NB4 (cell line): ENCODE measurements around the gene MBD6.
"Not testable (repeated sequence)": the region's sequence is repeated elsewhere in the genome, so short reads cannot be mapped to it uniquely, and the experiment has no call there.

Experiments
- DNase-seq: peaks from one replicate; pipeline ENCODE4 v3.0.0; 2010; ENCODE audit warnings: low read depth
- H3K4me3 ChIP-seq: one replicate; pipeline ENCODE4 v1.5.1; 2011; ENCODE audit warnings: mild to moderate bottlenecking, low read depth, low read length, moderate library complexity
- MYC ChIP-seq: IDR thresholded peaks from 2 replicates; pipeline ENCODE4 v1.6.1; 2011; ENCODE audit warnings: low read depth, low read length
- POLR2A ChIP-seq: IDR thresholded peaks from 2 replicates; pipeline ENCODE4 v1.6.1; 2011; ENCODE audit warnings: mild to moderate bottlenecking; ENCODE audit not compliant: insufficient read length; ENCODE audit errors: extremely low read depth
- TF ChIP-seq, protein P1 (sequence below): IDR thresholded peaks from one replicate; pipeline ENCODE4 v1.5.1; 2012; ENCODE audit warnings: low read depth, low read length
- TF ChIP-seq, protein P2 (sequence below): IDR thresholded peaks from 2 replicates; pipeline ENCODE4 v1.6.1; 2011; ENCODE audit warnings: low read depth, low read length

Gene MBD6

DNA sequence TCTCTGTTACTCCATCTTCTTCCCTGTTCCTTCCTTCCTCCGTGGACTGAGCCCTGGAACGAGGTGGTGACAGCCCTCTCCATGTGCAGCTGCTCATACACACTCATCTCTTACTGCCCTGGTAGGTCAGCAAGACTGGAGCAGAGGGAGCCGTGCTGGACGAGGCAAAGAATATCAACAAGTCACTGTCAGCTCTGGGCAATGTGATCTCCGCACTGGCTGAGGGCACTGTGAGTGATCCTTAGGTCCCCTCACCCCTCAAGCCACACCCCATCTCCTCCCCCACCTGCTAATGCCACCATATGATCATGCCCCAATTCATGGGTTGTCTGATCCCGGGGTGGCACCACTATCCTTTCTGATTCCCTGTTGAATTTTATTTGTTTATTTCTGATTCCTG lies 46.2 kb downstream of the MBD6 start:
- DNase-seq = no peak
- no peak overlapping the region for H3K4me3 ChIP-seq
- TF ChIP-seq POLR2A (no peak), MYC (no peak)
- TF ChIP-seq, protein P1, sequence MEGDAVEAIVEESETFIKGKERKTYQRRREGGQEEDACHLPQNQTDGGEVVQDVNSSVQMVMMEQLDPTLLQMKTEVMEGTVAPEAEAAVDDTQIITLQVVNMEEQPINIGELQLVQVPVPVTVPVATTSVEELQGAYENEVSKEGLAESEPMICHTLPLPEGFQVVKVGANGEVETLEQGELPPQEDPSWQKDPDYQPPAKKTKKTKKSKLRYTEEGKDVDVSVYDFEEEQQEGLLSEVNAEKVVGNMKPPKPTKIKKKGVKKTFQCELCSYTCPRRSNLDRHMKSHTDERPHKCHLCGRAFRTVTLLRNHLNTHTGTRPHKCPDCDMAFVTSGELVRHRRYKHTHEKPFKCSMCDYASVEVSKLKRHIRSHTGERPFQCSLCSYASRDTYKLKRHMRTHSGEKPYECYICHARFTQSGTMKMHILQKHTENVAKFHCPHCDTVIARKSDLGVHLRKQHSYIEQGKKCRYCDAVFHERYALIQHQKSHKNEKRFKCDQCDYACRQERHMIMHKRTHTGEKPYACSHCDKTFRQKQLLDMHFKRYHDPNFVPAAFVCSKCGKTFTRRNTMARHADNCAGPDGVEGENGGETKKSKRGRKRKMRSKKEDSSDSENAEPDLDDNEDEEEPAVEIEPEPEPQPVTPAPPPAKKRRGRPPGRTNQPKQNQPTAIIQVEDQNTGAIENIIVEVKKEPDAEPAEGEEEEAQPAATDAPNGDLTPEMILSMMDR = no peak
- TF ChIP-seq, protein P2, sequence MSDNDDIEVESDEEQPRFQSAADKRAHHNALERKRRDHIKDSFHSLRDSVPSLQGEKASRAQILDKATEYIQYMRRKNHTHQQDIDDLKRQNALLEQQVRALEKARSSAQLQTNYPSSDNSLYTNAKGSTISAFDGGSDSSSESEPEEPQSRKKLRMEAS = no peak

DNA sequence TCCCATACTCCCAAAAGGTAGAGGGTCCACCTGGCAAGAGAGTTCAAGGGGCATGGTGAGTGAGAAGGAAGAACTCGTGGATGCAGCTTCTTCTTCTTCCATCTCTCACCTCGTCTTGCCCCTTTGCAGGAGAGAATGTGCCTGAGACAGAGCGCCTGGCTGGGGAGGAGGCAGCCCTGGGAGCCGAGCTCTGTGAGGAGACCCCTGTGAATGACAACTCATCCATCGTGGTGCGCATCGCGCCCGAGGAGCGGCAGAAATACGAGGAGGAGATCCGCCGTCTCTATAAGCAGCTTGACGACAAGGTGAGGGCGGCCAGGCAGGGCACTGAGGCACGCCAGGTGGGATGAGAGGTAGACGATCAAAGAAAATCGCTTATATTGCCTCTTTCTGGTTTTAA lies 47.2 kb downstream of the MBD6 start:
- no peak for DNase-seq
- TF ChIP-seq, protein P2 = no peak
- TF ChIP-seq MYC = no peak
- TF ChIP-seq, protein P1 = no peak
- no peak for TF ChIP-seq POLR2A
- no peak overlapping the region for H3K4me3 ChIP-seq

DNA sequence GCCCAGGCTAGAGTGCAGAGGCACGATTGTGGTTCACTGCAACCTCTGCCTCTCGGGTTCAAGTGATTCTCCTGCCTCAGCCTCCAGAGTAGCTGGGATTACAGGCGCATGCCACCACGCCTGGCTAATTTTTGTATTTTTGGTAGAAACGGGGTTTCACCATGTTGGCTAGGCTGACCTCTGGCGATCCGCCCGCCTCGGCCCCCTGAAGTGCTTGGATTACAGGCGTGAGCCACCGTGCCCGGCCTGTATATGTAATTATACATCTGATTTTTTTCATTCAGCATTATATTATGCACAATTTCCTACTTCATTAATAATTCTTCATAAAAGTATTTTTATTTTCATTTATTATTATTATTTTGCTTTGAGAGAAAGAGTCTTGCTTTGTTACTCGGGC lies 47.8 kb downstream of the MBD6 start:
- not testable (repeated sequence) for DNase-seq, H3K4me3 ChIP-seq

DNA sequence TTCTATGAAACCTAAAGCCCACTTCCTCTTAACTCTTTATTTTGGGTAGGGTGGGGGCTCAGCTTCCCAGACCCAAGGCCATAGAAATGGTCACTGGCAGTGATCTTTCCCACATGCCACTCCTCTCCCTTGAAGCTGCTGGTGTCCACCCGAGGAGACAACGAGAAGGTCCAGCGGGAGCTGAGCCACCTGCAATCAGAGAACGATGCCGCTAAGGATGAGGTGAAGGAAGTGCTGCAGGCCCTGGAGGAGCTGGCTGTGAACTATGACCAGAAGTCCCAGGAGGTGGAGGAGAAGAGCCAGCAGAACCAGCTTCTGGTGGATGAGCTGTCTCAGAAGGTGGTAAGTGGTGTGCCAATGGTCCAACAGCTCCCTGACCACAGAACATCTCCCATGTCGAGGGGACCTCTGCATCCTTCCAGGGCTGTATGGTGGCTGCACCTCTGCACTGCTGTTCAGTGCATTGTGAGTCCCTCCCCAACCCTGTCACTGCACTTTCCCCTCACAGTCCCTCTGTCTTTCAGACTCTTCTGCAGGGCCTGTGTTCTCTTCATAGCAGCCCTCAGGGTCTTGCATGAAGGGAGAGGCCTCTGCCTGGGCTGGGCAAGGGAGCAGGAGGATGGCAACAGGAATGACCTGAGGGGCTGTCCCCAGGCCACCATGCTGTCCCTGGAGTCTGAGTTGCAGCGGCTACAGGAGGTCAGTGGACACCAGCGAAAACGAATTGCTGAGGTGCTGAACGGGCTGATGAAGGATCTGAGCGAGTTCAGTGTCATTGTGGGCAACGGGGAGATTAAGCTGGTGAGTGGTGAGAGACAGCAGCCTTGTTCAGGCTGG lies 49.5 kb downstream of the MBD6 start:
- no peak overlapping the region for H3K4me3 ChIP-seq
- DNase-seq = no peak
- TF ChIP-seq, protein P1 = no peak
- TF ChIP-seq POLR2A = no peak
- TF ChIP-seq, protein P2 = no peak
- TF ChIP-seq MYC = no peak

DNA sequence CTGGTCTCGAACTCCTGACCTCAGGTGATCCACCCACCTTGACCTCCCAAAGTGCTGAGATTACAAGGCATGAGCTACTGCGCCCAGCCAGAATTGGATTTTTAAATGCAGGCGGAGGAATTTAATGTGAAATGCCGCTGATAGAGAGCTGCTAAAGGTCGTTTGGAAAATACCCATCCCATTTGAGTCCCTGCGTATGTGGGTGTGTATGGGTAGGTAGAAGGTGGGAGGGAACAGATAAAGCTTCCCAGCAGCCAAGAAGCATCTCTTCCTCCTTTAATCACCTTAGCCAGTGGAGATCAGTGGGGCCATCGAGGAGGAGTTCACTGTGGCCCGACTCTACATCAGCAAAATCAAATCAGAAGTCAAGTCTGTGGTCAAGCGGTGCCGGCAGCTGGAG lies 52.2 kb downstream of the MBD6 start:
- TF ChIP-seq, protein P1 = no peak
- TF ChIP-seq POLR2A = no peak
- no peak for TF ChIP-seq MYC
- TF ChIP-seq, protein P2 = no peak
- H3K4me3 ChIP-seq = no peak overlapping the region
- no peak for DNase-seq

DNA sequence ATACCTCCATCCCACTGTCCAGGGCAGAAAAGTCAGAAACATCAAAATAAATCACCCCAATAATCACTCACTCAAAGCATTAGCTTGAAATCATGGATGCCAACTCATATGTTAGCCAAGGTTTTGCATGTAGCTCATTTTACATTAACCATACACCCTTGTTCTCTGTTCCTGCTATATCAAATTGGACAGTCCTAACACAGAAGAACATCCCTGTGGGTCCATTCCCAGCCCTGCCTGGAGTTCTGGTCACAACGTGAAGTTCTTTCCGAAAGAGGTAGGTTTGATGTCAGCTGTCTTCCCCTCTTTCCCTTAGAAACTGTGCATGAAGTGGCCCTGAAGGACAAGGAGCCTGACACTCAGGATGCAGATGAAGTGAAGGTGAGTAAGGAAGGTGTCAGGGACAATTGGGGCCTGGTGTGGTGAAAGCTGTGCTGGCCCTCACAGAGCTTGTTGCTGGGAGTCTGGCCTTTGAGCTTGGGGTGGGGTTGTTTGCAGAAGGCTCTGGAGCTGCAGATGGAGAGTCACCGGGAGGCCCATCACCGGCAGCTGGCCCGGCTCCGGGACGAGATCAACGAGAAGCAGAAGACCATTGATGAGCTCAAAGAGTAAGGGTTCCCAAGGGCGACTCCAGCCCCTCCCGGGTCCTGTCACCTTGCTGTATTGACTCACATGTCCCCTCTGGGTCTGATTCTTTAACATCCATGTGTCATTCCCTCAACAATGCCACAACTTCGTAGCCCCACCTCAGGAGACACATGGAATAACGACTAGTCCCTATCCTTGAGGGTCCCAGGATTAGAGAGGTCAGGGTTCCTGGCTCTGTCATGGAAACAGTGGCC lies 53.4 kb downstream of the MBD6 start:
- TF ChIP-seq, protein P1 = no peak
- TF ChIP-seq MYC = no peak
- no peak overlapping the region for H3K4me3 ChIP-seq
- no peak for DNase-seq
